ENCODE data around the gene TTC33. TPM values are rescaled to one million over a fixed set of nuclear protein-coding genes. Genes with fewer than 3 reads are reported as not detected.

The TTC33 gene
- 54.2 TPM for total RNA-seq

DNA sequence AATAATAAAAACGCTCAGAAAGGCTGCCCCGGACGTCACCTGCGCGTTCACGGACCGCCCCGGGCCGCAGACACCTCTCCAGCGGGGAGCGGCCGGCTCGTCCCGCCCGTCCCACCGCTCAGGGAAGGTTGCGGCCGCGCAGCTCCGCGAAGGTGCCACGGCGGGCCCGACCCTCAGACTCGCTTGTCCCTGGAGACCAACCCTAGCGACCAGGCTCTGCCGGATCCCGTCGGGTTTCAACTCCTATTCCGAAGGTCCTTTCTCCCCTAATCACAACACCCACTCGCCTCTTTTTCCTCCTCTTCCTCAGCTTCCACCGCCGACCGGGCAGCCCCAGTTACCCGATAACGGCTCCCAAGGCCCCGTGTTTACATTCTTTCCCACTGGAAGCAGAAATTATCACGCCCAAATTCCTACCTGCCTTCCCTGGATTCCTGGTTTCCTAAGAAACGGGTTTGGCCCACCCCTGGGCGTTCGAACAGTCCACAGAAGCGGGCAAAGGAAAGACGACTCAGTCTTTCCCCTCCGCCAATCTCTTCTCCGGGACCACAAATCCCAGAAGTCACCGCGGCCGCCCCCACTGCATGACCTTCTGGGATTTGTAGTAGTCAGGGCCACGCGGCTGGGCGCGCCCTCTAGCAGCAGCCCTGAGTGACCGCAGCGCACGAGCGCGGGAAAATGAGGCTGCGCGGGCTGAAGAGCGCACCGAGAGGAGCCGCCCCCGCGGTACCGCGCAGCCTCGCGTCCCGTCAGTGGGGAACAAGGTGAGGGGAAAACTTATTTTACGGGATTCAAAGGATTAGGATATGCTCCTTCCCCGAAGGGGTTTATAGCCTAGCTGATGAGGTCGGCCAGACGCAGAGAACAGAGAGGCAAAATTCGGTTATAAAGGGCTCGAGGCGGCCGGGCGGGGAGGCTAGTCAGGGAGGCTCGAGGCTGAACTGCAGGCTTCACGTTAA is at the start of gene TTC33:
TSS of gene TTC33 (minus strand) at position 555 of the 959 bp plus-strand sequence. CDS start 8,943 bp downstream, outside the sequence.

GRCh38 chr5:40798012-40798800 is 42.4 kb upstream of the TTC33 start, which contains the start of gene PRKAA1:
Gene PRKAA1 (minus strand): TSS chr5:40798374. CDS start chr5:40798189, 185 bp downstream.

DNA sequence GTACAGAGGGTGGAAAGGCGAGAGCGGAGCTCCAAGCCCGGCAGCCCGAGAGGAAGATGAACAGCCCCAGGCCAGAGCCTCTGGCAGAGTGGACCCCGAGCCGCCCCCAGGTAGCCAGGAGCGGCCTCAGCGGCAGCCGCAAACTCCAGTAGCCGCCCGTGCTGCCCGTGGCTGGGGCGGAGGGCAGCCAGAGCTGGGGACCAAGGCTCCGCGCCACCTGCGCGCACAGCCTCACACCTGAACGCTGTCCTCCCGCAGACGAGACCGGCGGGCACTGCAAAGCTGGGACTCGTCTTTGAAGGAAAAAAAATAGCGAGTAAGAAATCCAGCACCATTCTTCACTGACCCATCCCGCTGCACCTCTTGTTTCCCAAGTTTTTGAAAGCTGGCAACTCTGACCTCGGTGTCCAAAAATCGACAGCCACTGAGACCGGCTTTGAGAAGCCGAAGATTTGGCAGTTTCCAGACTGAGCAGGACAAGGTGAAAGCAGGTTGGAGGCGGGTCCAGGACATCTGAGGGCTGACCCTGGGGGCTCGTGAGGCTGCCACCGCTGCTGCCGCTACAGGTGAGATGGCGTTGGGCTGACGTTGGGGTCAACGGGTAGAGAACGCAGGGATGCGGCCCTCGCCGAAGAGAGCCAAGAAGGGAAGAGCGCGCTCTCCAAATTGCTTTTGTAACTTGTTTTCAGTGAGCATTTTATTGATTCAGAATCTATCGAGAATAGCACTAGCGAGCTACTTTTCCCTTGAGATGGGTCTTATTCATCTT is 75.7 kb downstream of the TTC33 start, which contains the start of gene PTGER4:
TSS of gene PTGER4 (plus strand) at position 3 of the 769 bp plus-strand sequence. CDS start 1,079 bp downstream, outside the sequence.

Small RNA genes within 50 kb of the gene (small RNA-seq; reads per million reads assigned to genes)
- gene RF00092, result not detected
- gene RF00191, result not detected

Other genes starting within 250 kb of the TTC33 start
- gene PTGER4, start 76.0 kb downstream of the TTC33 start, total RNA-seq, result 5.5 TPM
- 55.6 TPM for gene PRKAA1, start 42.4 kb upstream of the TTC33 start, total RNA-seq
- gene RPL37, start 79.3 kb upstream of the TTC33 start, total RNA-seq, result 822 TPM
- gene CARD6, start 85.4 kb upstream of the TTC33 start, total RNA-seq, result 1.4 TPM
- 3.9 TPM for gene C7, start 153.5 kb upstream of the TTC33 start, total RNA-seq

All from diencephalon (tissue), 1 donor.